ENCODE measurements around the gene CRACDL. TPM values are rescaled to one million over a fixed set of nuclear protein-coding genes. Genes with fewer than 3 reads are reported as not detected.

Gene CRACDL
- total and polyA plus RNA-seq, 2 of the 13 experiments (the other 11 are each of a cell fraction or from before 2014, with no cell fraction given) = 0.15 to 0.26 TPM

- TF ChIP-seq TSC22D2 (CRISPR knock-in tag; IDR thresholded peaks at IDR 0.05; ENCODE audit: borderline replicate concordance) (peak; percentile 75; the same call in 1 of the 2 replicates), ZNF670 (CRISPR knock-in tag; IDR thresholded peaks at IDR 0.05; ENCODE audit: borderline replicate concordance) (peak; percentile 80; the same call in 1 of the 2 replicates), TEAD3 (CRISPR knock-in tag; optimal IDR thresholded peaks at IDR 0.05; ENCODE audit: borderline replicate concordance) (peak; percentile 93), KDM6A (CRISPR knock-in tag; IDR thresholded peaks at IDR 0.05; ENCODE audit: low read depth) (peak; percentile 94), ZNF136 (CRISPR knock-in tag; IDR thresholded peaks at IDR 0.05; ENCODE audit: low read depth) (peak; percentile 28; the same call in 1 of the 2 replicates), MXD1 (CRISPR knock-in tag; IDR thresholded peaks at IDR 0.05) (0 out of 2 replicates have a peak, but pooled peaks have one; percentile 20), ZNF382 (CRISPR knock-in tag; IDR thresholded peaks at IDR 0.05; ENCODE audit: borderline replicate concordance) (no peak), SRSF9 (IDR thresholded peaks at IDR 0.05; ENCODE audit: borderline replicate concordance, insufficient read depth, low read depth, low read length, poor library complexity, severe bottlenecking) (no peak), PITX1 (CRISPR knock-in tag; IDR thresholded peaks at IDR 0.05) (peak; percentile 91), ZNF3 (CRISPR knock-in tag; IDR thresholded peaks at IDR 0.05) (no peak), ZSCAN5A (CRISPR knock-in tag; IDR thresholded peaks at IDR 0.05; ENCODE audit: borderline replicate concordance) (peak; percentile 88; the same call in 1 of the 2 replicates), HOXA5 (CRISPR knock-in tag; IDR thresholded peaks at IDR 0.05) (peak; percentile 86), ZNF501 (CRISPR knock-in tag; IDR thresholded peaks at IDR 0.05) (peak; percentile 97), ZNF503 (CRISPR knock-in tag; IDR thresholded peaks at IDR 0.05) (peak; percentile 65), ZXDC (CRISPR knock-in tag; IDR thresholded peaks at IDR 0.05) (no peak), TCF7 (IDR thresholded peaks at IDR 0.05; ENCODE audit: low read depth) (peak; percentile 94), HDAC6 (IDR thresholded peaks at IDR 0.05; ENCODE audit: low read depth, low read length) (no peak), ZNF460 (CRISPR knock-in tag; IDR thresholded peaks at IDR 0.05; ENCODE audit: borderline replicate concordance) (peak; percentile 59; the same call in 1 of the 2 replicates), POLR2G (IDR thresholded peaks at IDR 0.05; ENCODE audit: low read depth, low read length) (peak; percentile 83), ZNF780A (CRISPR knock-in tag; IDR thresholded peaks at IDR 0.05) (no peak), ZMAT3 (CRISPR knock-in tag; conservative IDR thresholded peaks at IDR 0.05) (0 out of 2 replicates have a peak, but pooled peaks have one; percentile 48), GTF2F1 (IDR thresholded peaks at IDR 0.05; ENCODE audit: low read length) (0 out of 2 replicates have a peak, but pooled peaks have one; percentile 36), TBL1XR1 (IDR thresholded peaks at IDR 0.05; ENCODE audit: borderline replicate concordance, low read length, partially characterized antibody) (peak; percentile 73)
These were observed 139.9 kb downstream of the CRACDL start (continued) for GRCh38 chr2:98795891-98796676.
